Measurements from ENCODE around the gene KRT15. TPM values are rescaled to one million over a fixed set of nuclear protein-coding genes. Genes with fewer than 3 reads are reported as not detected.

Gene KRT15
- polyA plus RNA-seq, 2 donors: 1,457 to 2,808 TPM

Other genes starting within 250 kb of the KRT15 start
- not detected for gene KRTAP9-7, start 243.2 kb downstream of the KRT15 start, polyA plus RNA-seq
- gene KRTAP29-1, start 216.0 kb downstream of the KRT15 start, polyA plus RNA-seq: not detected
- not detected for gene KRTAP16-1, start 209.6 kb downstream of the KRT15 start, polyA plus RNA-seq
- gene KRTAP17-1, start 203.2 kb downstream of the KRT15 start, polyA plus RNA-seq: not detected
- gene KRT33A, start 168.1 kb downstream of the KRT15 start, polyA plus RNA-seq: 1 to 10 TPM in 1 of 2 donors, under 1 TPM in 1; 0.69 to 1.2 TPM
- gene KRT33B, start 149.1 kb downstream of the KRT15 start, polyA plus RNA-seq: under 1 TPM; 0.12 to 0.16 TPM
- under 1 TPM; 0.19 to 0.20 TPM for gene KRT34, start 136.6 kb downstream of the KRT15 start, polyA plus RNA-seq
- 10 to 100 TPM in 1 of 2 donors, 1 to 10 TPM in 1; 3.8 to 16.7 TPM for gene KRT31, start 121.3 kb downstream of the KRT15 start, polyA plus RNA-seq
- gene KRT37, start 94.3 kb downstream of the KRT15 start, polyA plus RNA-seq: not detected
- under 1 TPM in 1 of 2 donors, not detected in 1; 0.02 TPM for gene KRT38, start 77.9 kb downstream of the KRT15 start, polyA plus RNA-seq
- 1 to 10 TPM; 1.9 to 8.5 TPM for gene KRT32, start 51.5 kb downstream of the KRT15 start, polyA plus RNA-seq
- gene KRT35, start 37.7 kb downstream of the KRT15 start, polyA plus RNA-seq: not detected
- gene KRT36, start 29.0 kb downstream of the KRT15 start, polyA plus RNA-seq: under 1 TPM; 0.07 to 0.10 TPM
- gene KRT13, start 13.3 kb downstream of the KRT15 start, polyA plus RNA-seq: over 10,000 TPM; 46,015 to 60,858 TPM
- gene KRT19, start 9.4 kb upstream of the KRT15 start, polyA plus RNA-seq: 1,000 to 10,000 TPM in 1 of 2 donors, 100 to 1,000 TPM in 1; 506 to 1,087 TPM
- under 1 TPM; 0.12 to 0.24 TPM for gene KRT9, start 53.2 kb upstream of the KRT15 start, polyA plus RNA-seq
- gene KRT14, start 68.0 kb upstream of the KRT15 start, polyA plus RNA-seq: 1,000 to 10,000 TPM in 1 of 2 donors, 100 to 1,000 TPM in 1; 516 to 1,961 TPM
- gene KRT16, start 93.9 kb upstream of the KRT15 start, polyA plus RNA-seq: 100 to 1,000 TPM; 413 to 534 TPM
- gene KRT17, start 105.7 kb upstream of the KRT15 start, polyA plus RNA-seq: 100 to 1,000 TPM in 1 of 2 donors, 10 to 100 TPM in 1; 92.9 to 191 TPM
- gene EIF1, start 170.0 kb upstream of the KRT15 start, polyA plus RNA-seq: 100 to 1,000 TPM; 342 to 553 TPM
- not detected for gene GAST, start 193.4 kb upstream of the KRT15 start, polyA plus RNA-seq
- gene HAP1, start 215.8 kb upstream of the KRT15 start, polyA plus RNA-seq: 1 to 10 TPM in 1 of 2 donors, under 1 TPM in 1; 0.35 to 1.4 TPM

All from esophagus (tissue), 2 donors.